HepG2 (cell line): Measurements from ENCODE around the gene RAP1GAP2. TPM values are rescaled to one million over a fixed set of nuclear protein-coding genes. Genes with fewer than 3 reads are reported as not detected.

Experiments used
- ARID5B ChIP-seq: IDR thresholded peaks from 2 replicates; pipeline ENCODE4 v1.4.0; 2020; ENCODE audit warnings: mild to moderate bottlenecking, missing genetic modification reagents
- CBFB ChIP-seq: sonication (generic); formaldehyde crosslinking; IDR thresholded peaks from 2 replicates; pipeline ENCODE4 v1.4.0; 2020; ENCODE audit warnings: missing genetic modification reagents
- CBX1 ChIP-seq: IDR thresholded peaks from one replicate; pipeline ENCODE4 v1.6.1; 2016; ENCODE audit warnings: antibody characterized with exemption, low read depth
- KIAA2018 ChIP-seq: sonication (generic); formaldehyde crosslinking; IDR thresholded peaks from 2 replicates; pipeline ENCODE4 v1.5.0; 2020; ENCODE audit warnings: mild to moderate bottlenecking, missing genetic modification reagents, borderline replicate concordance
- MXD1 ChIP-seq: sonication (generic); formaldehyde crosslinking; IDR thresholded peaks from 2 replicates; pipeline ENCODE4 v1.4.0; 2020; ENCODE audit warnings: mild to moderate bottlenecking, missing genetic modification reagents
- NFRKB ChIP-seq: fragments of 450-650 bp; IDR thresholded peaks from 2 replicates; pipeline ENCODE4 v1.6.1; 2017
- SPEN ChIP-seq: sonication (generic); formaldehyde crosslinking; IDR thresholded peaks from 2 replicates; pipeline ENCODE4 v1.5.1; 2020; ENCODE audit warnings: low read depth, mild to moderate bottlenecking, missing genetic modification reagents
- TOE1 ChIP-seq: sonication (generic); formaldehyde crosslinking; IDR thresholded peaks from 2 replicates; pipeline ENCODE4 v1.4.0; 2020; ENCODE audit warnings: mild to moderate bottlenecking, missing genetic modification reagents
- polyA plus RNA-seq, 8 experiments: library from polyadenylated mRNA; depleted of rRNA in 3 of 8; stranded (reverse) in 7 of 8; unstranded in 1 of 8; fragments of >200 nt; fragmentation: Illumina TruSeq in 4 of 8; extraction: Trizol in 4 of 8; gene quantifications; 2 replicates each; pipeline versions ENCODE4 v1.2.1 to v1.2.3, GENCODE V29; 2011 to 2016; ENCODE audit warnings: low read depth in 4 of 8, missing spikeins in 1 of 8, mixed read lengths in 1 of 8; ENCODE audit not compliant: insufficient read depth in 1 of 8
- total RNA-seq, 5 experiments: library from RNA; depleted of rRNA; stranded (reverse); fragments of >200 nt; fragmentation: Illumina TruSeq; extraction: Trizol; gene quantifications; 2 replicates each; pipeline ENCODE4 v1.2.3, GENCODE V29; 2016; ENCODE audit warnings: low read depth in 1 of 5

RAP1GAP2 gene
- total and polyA plus RNA-seq, 2 of the 13 experiments (the other 11 are each of a cell fraction or from before 2014, with no cell fraction given) = 10.9 to 12.0 TPM

- no peak for TF ChIP-seq ARID5B (CRISPR knock-in tag)
- TF ChIP-seq NFRKB = no peak
- no peak for TF ChIP-seq TOE1
- TF ChIP-seq MXD1 (CRISPR knock-in tag) = no peak
- TF ChIP-seq CBX1 = no peak
- no peak for TF ChIP-seq SPEN (CRISPR knock-in tag)
- TF ChIP-seq CBFB (CRISPR knock-in tag) = no peak
- no peak for TF ChIP-seq KIAA2018 (CRISPR knock-in tag)
Observed at GRCh38 chr17:2958706-2959222, 162.5 kb downstream of the RAP1GAP2 start (continued).
